ENCODE results near the gene SLC4A3. TPM values are rescaled to one million over a fixed set of nuclear protein-coding genes. Genes with fewer than 3 reads are reported as not detected.

The SLC4A3 gene
- total RNA-seq, 5 donors from 2014 or later (not counting 1 experiment from before 2014, with no cell fraction given) = 0.08 to 0.47 (median 0.37) TPM

GRCh38 chr2:219634171-219634940 is 6.9 kb downstream of the SLC4A3 start:
- Histone ChIP-seq H3K4me3 (ENCODE audit: control insufficient read depth in 1 of 2, extremely low read depth in 1 of 2, low read length in 1 of 2) (no peak overlapping the region), H3K4me1 (ENCODE audit: control insufficient read depth in 1 of 2, extremely low read depth in 1 of 2, insufficient read depth in 2 of 2, low read length in 2 of 2) (peaks cover 0 to 7% of the 10 kb centered on the region in 2 experiments), H3K27ac (ENCODE audit: low read length) (no peak overlapping the region), H3K36me3 (ENCODE audit: control insufficient read depth in 2 of 2, extremely low read depth in 1 of 2, insufficient read depth in 1 of 2, low read length in 1 of 2) (no peaks in the 10 kb centered on the region), H3K9me3 (no peaks in the 10 kb centered on the region), H3K27me3 (replicated peaks in 1 of 2; ENCODE audit: control insufficient read depth in 2 of 2, extremely low read depth in 1 of 2, insufficient read depth in 2 of 2, low read length in 1 of 2) (peaks cover 0 to 65% of the 10 kb centered on the region in 2 experiments)
- ChIA-PET CTCF (no interaction called here), POLR2A (no interaction called here)
- H3K4me3 Mint-ChIP-seq = no peak overlapping the region
- H3K36me3 Mint-ChIP-seq = no peaks in the 10 kb centered on the region
- no peak overlapping the region for H3K27ac Mint-ChIP-seq
- no peak for ATAC-seq (replicated peaks in 1 of 4)
- 85% methylated on average over 11 of the region's 15 CpGs for WGBS (ENCODE audit: insufficient coverage)
- H3K27me3 Mint-ChIP-seq = peaks cover 11 to 30% of the 10 kb centered on the region in 2 donors
- no peaks in the 10 kb centered on the region for H3K4me1 Mint-ChIP-seq
- no peaks in the 10 kb centered on the region for H3K9me3 Mint-ChIP-seq
- no peak for DNase-seq

DNA sequence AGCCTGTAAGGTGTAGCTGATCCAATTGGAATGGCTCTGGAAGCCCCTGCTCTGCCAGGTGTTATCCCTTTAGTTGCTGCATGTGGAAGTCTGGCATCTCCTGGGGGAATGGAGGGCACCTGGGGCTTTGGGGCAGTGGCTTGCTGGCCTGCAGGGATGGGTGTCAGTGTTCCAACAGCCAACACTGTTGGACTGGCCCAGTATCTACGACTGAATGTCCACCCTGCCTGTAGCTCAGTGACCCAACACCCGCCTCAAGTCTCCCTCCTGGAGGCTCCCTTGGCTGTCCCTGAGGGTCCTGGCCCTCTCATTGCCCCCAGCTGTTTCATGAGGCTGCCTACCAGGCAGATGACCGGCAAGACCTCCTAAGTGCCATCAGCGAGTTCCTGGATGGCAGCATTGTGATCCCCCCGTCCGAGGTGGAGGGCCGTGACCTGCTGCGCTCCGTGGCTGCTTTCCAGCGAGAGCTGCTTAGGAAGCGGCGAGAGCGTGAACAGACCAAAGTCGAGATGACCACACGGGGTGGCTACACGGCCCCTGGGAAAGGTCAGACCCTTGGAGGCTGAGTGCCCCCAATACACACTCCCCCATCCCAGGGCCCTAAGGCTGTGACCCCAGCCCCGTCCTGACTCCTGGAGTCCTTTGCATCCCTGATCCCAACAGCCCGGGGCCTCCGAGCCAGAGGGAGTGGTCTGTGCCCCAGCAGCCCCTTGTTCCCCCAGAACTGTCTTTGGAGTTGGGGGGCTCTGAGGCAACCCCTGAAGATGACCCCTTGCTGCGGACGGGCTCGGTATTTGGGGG is 7.7 kb downstream of the SLC4A3 start:
- CTCF ChIA-PET = interaction anchor here in 1 of 2 donors (1.2 kb wide), 1 partner anchor 75 kb away, joined by 3 read pairs; no protein-coding TSS in a partner anchor
- H3K4me1 Mint-ChIP-seq = no peaks in the 10 kb centered on the region
- Histone ChIP-seq H3K4me3 (ENCODE audit: control insufficient read depth in 1 of 2, extremely low read depth in 1 of 2, low read length in 1 of 2) (no peak overlapping the region), H3K36me3 (ENCODE audit: control insufficient read depth in 2 of 2, extremely low read depth in 1 of 2, insufficient read depth in 1 of 2, low read length in 1 of 2) (no peaks in the 10 kb centered on the region), H3K9me3 (no peaks in the 10 kb centered on the region), H3K4me1 (ENCODE audit: control insufficient read depth in 1 of 2, extremely low read depth in 1 of 2, insufficient read depth in 2 of 2, low read length in 2 of 2) (peaks cover 0 to 10% of the 10 kb centered on the region in 2 experiments), H3K27ac (ENCODE audit: low read length) (no peak overlapping the region), H3K27me3 (replicated peaks in 1 of 2; ENCODE audit: control insufficient read depth in 2 of 2, extremely low read depth in 1 of 2, insufficient read depth in 2 of 2, low read length in 1 of 2) (peaks cover 0 to 62% of the 10 kb centered on the region in 2 experiments)
- peaks cover 11 to 28% of the 10 kb centered on the region in 2 donors for H3K27me3 Mint-ChIP-seq
- ATAC-seq (replicated peaks in 1 of 4) (no peak), DNase-seq (no peak)
- POLR2A ChIA-PET = no interaction called here
- WGBS (ENCODE audit: insufficient coverage) = 89% methylated on average over 17 of the region's 22 CpGs
- no peaks in the 10 kb centered on the region for H3K36me3 Mint-ChIP-seq
- no peaks in the 10 kb centered on the region for H3K9me3 Mint-ChIP-seq
- no peak overlapping the region for H3K4me3 Mint-ChIP-seq
- H3K27ac Mint-ChIP-seq = no peak overlapping the region

DNA sequence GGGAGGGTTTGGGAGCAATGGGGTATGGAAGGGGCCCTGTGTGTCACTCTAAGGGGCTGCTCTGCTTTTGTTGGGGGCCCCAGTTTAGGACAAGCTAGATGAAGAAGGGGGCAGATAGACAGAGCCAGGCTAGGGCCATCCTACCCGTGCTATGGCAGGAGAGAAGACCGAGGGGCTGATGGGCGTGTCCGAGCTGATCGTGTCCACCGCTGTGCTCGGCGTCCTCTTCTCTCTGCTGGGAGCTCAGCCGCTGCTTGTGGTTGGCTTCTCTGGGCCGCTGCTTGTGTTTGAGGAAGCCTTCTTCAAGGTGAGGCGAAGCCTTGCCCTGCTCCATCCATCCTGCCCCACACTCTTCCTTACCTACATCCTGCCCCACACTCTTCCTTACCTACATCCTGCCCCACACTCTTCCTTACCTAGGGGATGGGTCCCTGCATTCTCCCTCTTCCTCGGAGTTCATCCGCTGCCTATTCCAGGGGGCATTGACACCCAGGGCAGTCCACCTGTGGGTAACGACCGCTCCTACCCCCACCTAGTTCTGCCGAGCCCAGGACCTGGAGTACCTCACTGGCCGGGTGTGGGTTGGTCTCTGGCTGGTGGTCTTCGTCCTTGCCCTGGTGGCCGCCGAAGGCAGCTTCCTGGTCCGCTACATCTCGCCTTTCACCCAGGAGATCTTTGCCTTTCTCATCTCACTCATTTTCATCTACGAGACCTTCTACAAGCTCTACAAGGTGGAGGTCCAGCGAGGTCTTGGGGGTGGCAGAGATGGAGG is 8.9 kb downstream of the SLC4A3 start:
- 73% methylated on average over 6 of the region's 24 CpGs for WGBS (ENCODE audit: insufficient coverage)
- Mint-ChIP-seq H3K27ac (no peak overlapping the region), H3K4me1 (no peaks in the 10 kb centered on the region), H3K4me3 (no peak overlapping the region), H3K27me3 (peaks cover 11 to 23% of the 10 kb centered on the region in 2 donors), H3K36me3 (no peaks in the 10 kb centered on the region), H3K9me3 (no peaks in the 10 kb centered on the region)
- Histone ChIP-seq H3K9me3 (no peaks in the 10 kb centered on the region), H3K27me3 (replicated peaks in 1 of 2; ENCODE audit: control insufficient read depth in 2 of 2, extremely low read depth in 1 of 2, insufficient read depth in 2 of 2, low read length in 1 of 2) (peaks cover 0 to 62% of the 10 kb centered on the region in 2 experiments), H3K4me3 (ENCODE audit: control insufficient read depth in 1 of 2, extremely low read depth in 1 of 2, low read length in 1 of 2) (no peak overlapping the region), H3K27ac (ENCODE audit: low read length) (no peak overlapping the region), H3K4me1 (ENCODE audit: control insufficient read depth in 1 of 2, extremely low read depth in 1 of 2, insufficient read depth in 2 of 2, low read length in 2 of 2) (peaks cover 0 to 10% of the 10 kb centered on the region in 2 experiments), H3K36me3 (ENCODE audit: control insufficient read depth in 2 of 2, extremely low read depth in 1 of 2, insufficient read depth in 1 of 2, low read length in 1 of 2) (no peaks in the 10 kb centered on the region)
- DNase-seq (no peak), ATAC-seq (replicated peaks in 1 of 4) (no peak)
- CTCF ChIA-PET = interaction anchor here in 1 of 2 donors (1.2 kb wide), 1 partner anchor 76 kb away, joined by 3 read pairs; no protein-coding TSS in a partner anchor
- POLR2A ChIA-PET = no interaction called here

DNA sequence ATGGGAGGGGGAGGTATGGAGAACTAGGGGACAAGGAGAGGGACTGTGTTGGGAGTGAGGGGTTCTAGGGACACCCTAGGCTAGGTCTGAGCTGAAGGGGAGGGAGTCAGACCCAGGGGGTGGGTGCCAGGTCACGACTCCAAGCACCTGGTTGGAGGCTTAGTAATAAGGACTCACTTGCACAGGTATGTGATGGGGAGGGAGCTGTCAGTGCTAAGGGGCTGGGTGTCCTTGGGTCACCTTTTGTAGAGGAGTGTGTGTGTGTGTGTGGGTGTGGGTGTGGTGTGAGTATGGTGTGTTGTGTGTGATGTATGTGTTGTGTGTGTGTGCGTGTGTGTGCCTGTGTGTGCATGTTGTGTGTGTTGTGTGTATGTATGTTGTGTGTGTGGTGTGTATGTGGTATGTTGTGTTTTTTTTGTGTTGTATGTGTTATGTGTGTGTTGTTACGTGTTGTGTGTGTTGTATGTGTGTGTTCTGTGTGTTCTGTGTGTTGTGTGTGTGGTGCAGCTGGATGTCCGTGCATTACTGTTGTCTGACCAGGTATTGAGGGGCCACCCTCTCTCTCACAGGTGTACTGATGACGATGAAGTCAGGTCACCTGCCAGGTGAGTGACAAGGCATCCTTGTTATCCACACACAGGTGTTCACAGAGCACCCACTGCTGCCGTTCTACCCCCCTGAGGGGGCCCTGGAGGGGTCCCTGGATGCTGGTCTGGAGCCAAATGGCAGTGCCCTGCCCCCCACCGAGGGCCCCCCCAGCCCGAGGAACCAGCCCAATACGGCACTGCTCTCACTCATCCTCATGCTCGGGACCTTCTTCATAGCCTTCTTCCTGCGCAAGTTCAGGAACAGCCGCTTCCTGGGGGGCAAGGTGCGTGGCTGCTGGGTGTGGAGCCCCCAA is 9.8 kb downstream of the SLC4A3 start:
- Histone ChIP-seq H3K27me3 (replicated peaks in 1 of 2; ENCODE audit: control insufficient read depth in 2 of 2, extremely low read depth in 1 of 2, insufficient read depth in 2 of 2, low read length in 1 of 2) (peaks cover 0 to 64% of the 10 kb centered on the region in 2 experiments), H3K4me3 (ENCODE audit: control insufficient read depth in 1 of 2, extremely low read depth in 1 of 2, low read length in 1 of 2) (no peak overlapping the region), H3K9me3 (no peaks in the 10 kb centered on the region), H3K27ac (ENCODE audit: low read length) (no peak overlapping the region), H3K36me3 (ENCODE audit: control insufficient read depth in 2 of 2, extremely low read depth in 1 of 2, insufficient read depth in 1 of 2, low read length in 1 of 2) (no peaks in the 10 kb centered on the region), H3K4me1 (ENCODE audit: control insufficient read depth in 1 of 2, extremely low read depth in 1 of 2, insufficient read depth in 2 of 2, low read length in 2 of 2) (peaks cover 0 to 13% of the 10 kb centered on the region in 2 experiments)
- H3K9me3 Mint-ChIP-seq = no peaks in the 10 kb centered on the region
- CTCF ChIA-PET = no interaction called here
- H3K36me3 Mint-ChIP-seq = no peaks in the 10 kb centered on the region
- H3K4me1 Mint-ChIP-seq = no peaks in the 10 kb centered on the region
- POLR2A ChIA-PET = no interaction called here
- ATAC-seq (replicated peaks in 1 of 4) (no peak), DNase-seq (no peak)
- no peak overlapping the region for H3K27ac Mint-ChIP-seq
- 67% methylated on average over 10 of the region's 13 CpGs for WGBS (ENCODE audit: insufficient coverage)
- peaks cover 8 to 23% of the 10 kb centered on the region in 2 donors for H3K27me3 Mint-ChIP-seq
- H3K4me3 Mint-ChIP-seq = no peak overlapping the region

DNA sequence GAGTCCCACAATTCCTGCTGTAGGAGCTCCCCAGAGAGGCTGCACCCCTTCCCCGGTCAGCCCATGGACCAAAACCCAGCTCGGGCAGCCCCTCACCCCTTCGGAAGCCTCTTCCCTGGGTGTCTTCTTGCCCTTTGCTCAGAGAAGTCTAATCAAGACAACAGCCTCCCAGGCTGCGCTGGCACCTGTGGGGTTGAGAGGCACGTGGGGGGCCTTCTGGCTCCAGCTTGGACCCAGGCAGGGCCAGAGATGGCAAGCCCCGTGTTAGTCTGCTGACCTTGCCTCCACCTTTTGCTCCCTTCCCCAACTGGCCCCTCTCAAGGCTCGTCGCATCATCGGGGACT is 10.4 kb downstream of the SLC4A3 start:
- peaks cover 8 to 27% of the 10 kb centered on the region in 2 donors for H3K27me3 Mint-ChIP-seq
- H3K9me3 Mint-ChIP-seq = no peaks in the 10 kb centered on the region
- DNase-seq (no peak), ATAC-seq (replicated peaks in 1 of 4) (no peak)
- POLR2A ChIA-PET = no interaction called here
- no peak overlapping the region for H3K4me3 Mint-ChIP-seq
- peaks cover 0 to 20% of the 10 kb centered on the region in 2 experiments for H3K4me1 ChIP-seq (ENCODE audit: control insufficient read depth in 1 of 2, extremely low read depth in 1 of 2, insufficient read depth in 2 of 2, low read length in 2 of 2)
- H3K27ac Mint-ChIP-seq = no peak overlapping the region
- H3K36me3 Mint-ChIP-seq = no peaks in the 10 kb centered on the region
- no peaks in the 10 kb centered on the region for H3K36me3 ChIP-seq (ENCODE audit: control insufficient read depth in 2 of 2, extremely low read depth in 1 of 2, insufficient read depth in 1 of 2, low read length in 1 of 2)
- H3K4me1 Mint-ChIP-seq = peaks cover 0 to 6% (median 5%) of the 10 kb centered on the region in 3 donors
- 85% methylated on average over 6 of the region's 9 CpGs for WGBS (ENCODE audit: insufficient coverage)
- H3K4me3 ChIP-seq (ENCODE audit: control insufficient read depth in 1 of 2, extremely low read depth in 1 of 2, low read length in 1 of 2) = no peak overlapping the region
- no peak overlapping the region for H3K27ac ChIP-seq (ENCODE audit: low read length)
- CTCF ChIA-PET = no interaction called here
- H3K27me3 ChIP-seq (replicated peaks in 1 of 2; ENCODE audit: control insufficient read depth in 2 of 2, extremely low read depth in 1 of 2, insufficient read depth in 2 of 2, low read length in 1 of 2) = peaks cover 0 to 64% of the 10 kb centered on the region in 2 experiments
- no peaks in the 10 kb centered on the region for H3K9me3 ChIP-seq
